GM21423 (cell line): Measurements from ENCODE around the gene GPR153.

ENCODE experiments used
- ATAC-seq: cut with Tn5 transposase; IDR thresholded peaks from one replicate; pipeline ENCODE4 v1.9.1; 2021; ENCODE audit warnings: mild to moderate bottlenecking, moderate library complexity; ENCODE audit not compliant: unreplicated experiment

GPR153 gene

DNA sequence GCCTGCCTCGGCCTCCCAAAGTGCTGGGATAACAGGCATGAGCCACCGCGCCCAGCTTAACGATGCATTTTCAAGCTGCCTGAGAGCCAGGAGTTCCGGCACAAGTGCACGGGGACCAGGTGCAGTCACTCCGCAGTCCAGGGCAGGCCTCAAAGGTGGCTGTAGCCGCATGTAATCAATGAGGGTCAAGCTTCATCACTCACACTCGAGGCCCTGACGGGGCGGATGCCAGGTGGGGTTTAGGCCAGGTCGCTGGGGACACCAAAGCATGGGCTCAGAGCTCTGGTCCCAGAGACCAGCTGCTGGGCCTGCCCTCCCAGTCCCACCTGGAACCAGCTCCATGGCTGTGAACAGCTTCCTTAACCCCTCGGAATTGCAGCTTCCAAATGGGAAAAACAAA lies 26.1 kb upstream of the GPR153 start:
- no peak for ATAC-seq

DNA sequence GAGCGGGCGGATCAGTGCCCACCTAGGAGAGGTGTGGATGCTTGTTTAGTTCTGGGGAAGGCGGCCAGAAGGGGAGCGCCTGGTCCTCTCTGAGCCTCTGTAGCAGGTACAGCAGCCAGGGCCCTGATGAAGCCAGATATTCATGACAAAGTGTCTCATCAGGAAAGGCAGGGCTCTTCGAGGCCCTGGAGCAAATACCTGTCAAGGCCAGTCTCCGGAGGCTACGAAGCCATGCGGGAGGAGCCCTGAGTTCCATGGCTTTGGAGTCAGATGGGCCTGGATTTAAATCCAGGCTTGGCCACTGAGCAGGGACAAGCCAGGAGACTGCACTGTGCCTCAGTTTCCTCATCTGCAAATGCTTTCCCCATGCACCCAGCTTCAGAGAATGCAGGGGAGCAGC lies 25.4 kb upstream of the GPR153 start:
- ATAC-seq = no peak

DNA sequence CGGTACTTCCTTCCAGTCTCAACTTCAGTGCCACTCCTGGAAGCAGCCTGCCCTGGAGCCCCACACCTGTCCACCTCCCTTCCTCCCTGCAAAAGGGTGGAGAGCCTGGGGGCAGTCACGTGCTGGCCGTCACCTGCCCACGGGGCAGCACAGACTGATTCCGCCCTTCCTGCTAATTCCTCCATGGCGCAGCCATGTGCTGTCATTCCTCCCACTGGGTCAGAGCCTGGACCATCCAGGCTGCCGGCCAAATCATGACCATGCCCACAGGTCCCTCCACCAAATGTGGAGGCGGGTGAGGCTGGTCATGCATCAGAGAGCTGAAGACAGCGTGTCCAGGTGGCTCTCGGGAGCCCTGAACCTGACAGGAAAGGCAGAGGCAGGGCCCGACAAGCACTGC lies 24.4 kb upstream of the GPR153 start:
- no peak for ATAC-seq

DNA sequence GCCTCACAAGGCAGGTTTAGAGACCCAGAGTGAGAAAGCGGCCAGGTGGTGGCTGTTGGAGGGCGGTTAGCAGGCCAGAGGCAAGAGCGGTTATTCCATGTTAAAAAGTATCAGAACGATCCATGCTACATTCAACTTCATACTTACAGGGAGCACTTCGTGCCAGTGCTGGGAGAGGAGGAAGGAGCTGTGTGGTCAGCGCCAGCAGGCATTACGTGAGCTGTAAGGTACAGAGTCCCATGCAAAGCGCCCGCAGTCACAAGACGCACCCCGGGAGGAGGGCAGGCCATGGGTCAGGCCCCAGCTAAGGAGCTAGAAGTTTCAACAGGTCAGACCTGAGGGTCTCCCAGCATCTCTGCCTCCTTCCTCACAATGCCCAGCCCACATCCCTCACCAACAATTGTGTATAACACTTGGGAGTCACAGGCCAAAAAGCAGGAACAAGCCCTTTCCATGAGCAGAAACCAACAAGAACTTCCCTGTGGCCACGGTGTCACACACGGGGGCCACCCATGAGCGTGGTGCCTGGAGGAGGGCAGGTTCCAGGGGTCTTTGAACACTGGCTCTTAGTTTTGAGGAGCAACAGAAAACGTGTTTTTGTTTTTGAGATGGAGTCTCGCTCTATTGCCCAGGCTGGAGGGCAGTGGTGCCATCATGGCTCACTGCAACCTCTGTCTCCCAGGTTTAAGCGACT lies 21.8 kb upstream of the GPR153 start:
- ATAC-seq = no peak

DNA sequence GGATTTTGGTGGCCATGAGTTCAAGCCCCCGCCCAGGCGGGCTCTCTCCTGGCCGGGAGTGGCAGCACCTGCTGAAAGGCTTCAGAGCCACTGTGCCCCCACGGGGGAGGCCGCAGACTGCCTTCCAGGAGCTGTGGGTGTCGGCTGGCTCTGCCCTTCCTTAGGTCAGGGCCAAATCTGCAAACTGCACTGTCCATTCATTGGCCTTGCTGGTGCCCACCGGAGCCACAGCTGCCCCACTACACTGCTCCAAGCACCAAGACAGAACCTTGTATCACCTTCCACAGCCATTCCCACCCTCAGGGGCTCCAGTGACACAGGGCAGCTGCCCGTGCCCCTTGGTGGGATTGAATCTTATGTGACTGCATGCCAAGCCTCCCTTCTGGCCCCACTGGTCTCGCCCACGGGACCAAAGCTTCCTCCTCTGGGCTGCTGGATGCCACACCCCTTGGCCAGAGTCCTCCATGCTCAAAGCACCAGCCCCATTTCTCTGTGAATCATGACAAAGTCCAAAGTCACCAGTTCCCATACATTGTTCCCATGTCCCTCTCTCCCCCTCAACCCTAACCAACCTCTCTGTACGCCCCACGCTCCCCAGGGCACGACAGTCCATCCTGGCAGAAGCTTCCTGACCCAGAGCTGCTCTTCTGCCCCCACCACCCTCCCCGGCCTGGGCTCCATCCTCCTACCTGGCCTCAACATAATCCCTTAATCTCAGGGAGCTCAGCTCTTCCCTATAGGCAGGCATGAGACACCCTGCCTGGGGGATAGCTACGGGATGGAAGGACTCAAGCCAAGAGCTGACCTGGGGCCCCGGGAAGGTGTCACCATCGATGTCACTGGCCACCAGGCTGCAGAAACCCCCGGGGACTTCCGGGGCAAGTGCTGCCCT lies 20.9 kb upstream of the GPR153 start:
- ATAC-seq = no peak

DNA sequence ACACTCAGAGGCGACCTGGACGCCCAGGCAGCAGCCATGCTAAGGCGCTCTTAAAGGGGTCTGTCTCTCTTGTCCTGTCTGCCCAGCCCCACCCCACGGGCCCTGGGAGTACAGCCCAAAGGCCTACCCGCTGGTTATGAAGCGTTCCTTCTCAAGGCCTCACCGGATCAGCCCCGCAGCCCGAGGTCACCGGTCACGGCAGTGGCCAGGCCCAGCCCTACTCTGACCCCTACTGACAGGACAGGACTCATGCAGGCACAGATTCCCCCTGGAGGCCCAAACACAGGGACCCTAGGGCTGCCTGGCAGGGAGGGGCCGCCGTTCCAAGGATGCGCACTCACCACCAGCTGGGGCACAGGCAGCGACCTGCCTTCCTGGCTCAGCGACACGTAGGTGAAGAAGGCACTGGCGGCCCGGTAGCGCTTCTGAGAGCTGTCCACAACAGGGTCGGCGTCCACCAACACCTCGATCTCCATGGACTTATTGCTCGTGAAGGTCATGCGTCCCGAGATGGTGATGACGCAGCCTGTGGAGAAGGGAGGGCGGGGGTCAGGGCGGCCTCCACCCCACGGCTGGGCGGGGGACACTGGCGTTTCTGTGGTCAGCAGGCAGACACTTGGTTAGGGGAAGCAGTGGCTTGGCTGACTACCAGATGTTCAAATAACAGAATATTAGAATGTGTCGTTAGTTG lies 20.0 kb upstream of the GPR153 start:
- ATAC-seq = no peak

DNA sequence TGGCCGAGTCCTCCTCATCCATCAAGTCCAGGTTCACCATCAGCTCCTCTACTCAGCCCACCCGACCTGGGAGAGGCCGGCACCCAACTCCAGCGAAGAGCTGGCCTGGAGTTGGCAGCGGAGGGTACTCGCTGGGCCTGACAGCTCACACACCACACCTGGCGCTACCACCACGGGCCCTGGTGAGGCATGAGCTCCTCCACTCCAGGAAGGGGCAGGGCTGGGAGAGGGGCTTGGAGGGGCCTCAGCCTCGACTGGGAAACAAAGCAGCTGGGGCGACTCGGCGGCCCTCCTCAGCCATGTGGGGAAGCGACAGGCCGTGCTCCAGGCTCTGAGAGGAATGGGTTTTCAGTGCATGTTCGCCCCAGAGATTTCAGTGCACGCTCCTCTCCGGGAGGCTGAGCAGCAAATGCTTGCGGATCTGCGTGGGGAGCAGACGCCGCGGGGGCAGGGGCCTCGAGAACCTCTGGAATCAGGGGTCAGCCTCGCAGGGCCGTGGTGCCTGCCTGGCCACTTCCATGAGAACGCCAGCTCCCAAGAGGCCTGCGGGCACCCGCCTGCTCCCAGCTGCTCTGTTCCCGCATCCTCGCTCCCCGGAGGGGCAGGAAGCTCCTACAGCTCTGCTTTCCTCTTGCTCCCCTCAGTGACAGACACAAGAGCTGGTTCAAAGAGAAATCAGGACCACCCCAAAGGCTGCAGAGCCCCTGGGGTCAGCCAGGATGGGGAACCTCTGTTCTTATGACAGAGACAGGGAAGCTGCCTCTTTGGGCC lies 18.9 kb upstream of the GPR153 start:
- no peak for ATAC-seq

DNA sequence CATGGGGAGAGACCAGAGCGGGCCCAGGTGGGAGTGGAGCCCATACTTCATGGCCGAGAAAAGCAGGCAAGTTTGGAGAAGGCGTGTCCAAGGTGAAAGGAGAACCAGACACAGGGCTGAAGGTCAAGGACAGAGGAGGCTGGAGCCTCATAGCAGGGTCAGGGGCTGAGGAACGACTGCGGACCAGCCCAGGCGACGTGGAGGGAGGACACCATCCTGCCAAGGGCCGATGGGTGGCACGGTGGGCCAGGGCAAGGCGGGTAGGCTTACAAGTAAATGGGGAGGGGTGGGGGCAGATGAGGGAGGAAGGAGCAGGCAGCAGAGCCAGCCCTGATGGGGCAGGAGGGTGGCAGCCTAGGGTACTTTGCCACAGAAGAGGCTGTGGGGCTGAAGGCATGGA lies 18.2 kb upstream of the GPR153 start:
- no peak for ATAC-seq

DNA sequence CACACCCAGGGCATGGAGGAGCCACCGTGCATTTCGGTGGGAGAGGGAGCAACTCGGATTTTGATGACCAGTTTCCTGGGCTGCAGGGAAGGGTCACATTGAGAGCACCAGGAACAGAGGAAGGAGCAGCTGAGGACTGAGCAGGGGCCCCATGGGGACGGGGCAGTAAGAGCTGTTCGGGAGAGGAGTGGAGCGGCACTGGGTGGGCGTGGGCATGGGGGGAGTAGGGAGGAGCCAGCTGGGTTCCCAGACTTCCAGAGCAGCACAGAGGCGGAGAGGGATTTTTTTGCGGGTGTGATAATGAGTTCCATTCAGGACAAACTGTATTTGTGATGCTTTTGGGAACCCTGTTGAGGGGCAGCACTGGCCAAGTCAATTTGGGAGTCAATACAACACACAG lies 17.4 kb upstream of the GPR153 start:
- ATAC-seq = no peak

DNA sequence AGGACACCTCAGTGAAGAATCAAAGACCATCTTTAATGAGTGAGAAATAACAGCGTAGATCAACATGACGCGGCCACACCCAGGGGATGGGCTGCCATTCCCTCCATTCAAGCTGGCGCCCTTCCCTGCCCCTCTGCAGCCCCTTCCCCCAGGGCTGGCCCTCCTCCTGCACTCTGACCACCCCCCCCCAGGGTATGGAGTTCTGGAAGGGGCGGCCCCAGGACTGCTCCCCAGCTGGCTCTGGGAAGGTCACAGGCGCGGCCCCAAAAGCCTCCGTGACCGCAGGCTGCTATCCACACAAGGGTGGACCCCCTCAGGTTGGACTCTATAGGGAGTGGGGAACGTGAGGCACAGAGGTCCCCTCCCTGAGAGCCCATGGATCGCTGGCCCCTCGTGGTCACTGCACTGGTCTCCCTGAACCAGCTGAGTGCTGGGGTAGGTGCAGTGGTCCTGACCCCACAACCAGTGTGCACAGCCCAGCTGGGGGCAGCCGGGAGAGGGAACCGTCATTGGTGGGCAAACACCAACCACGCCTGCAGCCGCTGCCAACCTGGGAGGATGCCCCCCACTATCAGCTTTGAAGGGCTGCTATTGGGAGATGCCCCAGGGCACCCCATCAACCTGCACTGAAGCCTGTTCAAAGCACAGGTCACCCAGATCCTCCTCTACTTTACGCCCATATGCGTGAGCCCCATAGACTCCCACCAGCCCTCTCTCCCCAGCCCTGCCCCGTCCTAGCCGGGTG lies 16.1 kb upstream of the GPR153 start:
- no peak for ATAC-seq

DNA sequence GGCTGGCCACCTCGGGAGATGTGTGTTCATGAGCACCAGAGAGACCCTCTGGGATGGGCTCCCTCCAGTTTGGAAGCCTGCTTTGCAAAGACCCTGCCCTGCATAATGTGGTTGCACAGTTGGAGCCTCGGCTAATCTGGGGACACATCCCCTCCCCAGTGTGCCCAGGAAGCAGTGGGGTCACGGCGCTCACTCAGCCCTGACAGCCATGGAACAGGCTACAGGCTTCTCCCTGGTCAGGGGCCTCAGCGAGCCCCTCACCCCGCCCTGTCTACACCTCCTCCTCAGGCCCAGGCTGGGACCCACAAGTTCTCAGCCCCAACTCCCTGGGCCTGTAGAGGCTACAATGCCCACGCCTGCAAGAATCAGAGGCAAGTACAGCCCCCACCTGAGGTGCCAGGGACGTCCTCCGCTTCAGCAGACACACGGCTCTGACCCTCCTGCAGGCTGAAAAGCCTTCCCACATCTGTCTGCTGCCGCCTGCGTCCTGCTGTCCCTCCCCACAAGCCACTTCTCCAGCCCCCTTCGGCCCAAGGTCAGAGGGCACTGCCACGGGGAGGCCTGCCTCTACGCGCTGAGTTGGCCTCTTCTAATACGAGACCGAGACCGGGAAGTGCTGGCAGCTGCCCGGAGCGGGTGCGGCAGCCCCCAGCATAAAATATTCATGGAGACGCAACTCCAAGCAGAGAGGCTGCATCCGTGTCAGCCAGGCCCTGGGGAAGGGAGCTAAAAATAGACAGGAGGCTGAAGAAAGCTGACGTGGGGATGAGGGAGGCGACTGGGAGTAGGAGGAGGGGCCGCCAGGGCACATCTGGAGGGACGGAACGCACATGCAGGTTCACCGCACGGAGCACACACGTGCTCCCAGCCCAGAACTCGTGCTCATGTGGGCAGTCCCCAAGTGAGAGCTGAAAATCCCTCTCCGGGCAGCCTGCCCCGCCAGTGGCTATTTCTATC lies 15.2 kb upstream of the GPR153 start:
- ATAC-seq = no peak

DNA sequence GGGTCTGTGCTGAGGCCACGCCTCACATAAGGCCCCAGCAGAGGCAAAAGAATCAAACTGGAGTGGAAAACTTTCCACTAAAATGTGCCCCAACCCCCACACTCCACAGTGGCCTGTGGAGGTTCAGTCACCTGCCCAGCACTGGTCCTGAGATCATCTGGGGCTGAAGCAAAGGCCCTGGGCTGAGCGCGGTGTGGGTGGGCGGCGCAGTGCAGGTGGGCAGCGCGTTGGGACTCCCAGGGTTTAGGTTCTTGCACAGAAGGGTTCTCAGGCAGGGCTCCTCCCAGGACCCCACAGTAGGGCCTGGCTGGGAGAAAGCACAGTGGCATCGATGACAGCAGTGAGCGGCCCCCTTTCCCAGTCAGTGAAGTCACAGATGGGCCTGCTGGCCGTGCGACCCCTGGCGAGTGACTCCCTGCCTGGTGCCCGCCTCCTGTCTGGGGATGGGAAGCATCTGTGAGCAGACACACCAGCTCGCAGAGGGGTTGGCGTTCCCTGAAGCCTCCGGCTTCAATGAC lies 13.8 kb upstream of the GPR153 start:
- no peak for ATAC-seq

DNA sequence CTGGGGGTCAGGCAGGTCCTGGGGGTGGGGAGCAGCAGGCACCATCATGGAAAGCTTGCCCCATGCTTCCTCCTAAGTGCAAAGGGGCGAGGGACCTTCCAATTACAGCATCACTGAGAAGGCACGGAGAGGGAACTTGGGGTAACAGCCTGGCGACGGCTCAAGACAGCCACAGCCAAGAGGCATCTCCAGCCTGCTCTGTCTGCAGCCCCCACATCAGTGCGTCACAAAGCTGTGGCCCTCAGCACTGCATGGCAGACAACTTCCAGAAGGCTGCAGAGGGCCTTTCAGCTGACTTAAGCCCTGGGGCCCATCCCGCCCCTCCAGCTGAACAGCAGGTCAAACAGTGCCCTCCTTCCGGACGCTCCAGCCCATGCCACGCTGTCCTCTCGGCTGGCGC lies 13.2 kb upstream of the GPR153 start:
- ATAC-seq = no peak

DNA sequence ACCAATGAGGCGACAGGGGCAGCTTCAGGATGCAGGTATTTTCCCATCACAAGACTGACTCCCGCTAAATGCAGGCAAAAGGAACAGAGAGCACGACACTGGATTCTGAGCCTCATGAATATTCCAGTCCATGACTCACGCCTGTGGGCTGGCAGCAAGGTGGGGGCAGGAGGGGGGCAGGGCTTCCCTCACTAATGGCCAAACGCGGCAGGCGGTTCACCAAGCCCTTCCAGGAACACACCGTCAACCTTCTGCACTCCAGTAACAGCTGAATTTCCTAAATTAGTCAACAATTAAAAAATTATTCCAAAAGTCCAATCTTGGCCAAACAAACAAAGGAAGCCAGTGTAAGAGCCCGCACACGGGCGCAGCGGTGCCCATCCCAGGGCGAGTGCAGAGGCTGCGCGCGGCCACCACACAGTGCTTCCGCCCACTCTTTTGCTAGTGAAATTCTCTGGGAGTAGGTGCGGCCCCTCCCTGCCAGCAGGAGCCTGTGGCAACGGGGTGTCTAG lies 12.5 kb upstream of the GPR153 start:
- ATAC-seq = no peak

DNA sequence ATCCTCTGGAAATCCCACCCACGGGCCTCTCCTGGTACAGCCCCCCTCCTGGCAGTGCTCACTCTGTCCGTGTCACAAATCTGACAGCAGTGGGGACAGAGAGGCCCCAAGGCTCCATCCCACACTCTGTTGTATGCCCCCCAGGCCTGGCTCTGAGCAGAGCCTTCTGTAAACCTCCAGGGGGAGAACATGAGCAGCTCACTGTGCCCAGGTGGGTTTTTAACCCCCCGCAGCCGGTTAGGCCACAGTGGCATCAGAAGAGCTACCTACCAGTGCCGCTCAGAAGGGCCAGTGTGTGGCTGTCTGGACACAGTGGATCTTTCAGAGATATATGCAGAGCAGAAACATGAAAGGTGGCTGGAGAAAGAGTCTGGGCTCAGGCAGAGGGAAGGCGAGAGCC lies 12.0 kb upstream of the GPR153 start:
- ATAC-seq = no peak

DNA sequence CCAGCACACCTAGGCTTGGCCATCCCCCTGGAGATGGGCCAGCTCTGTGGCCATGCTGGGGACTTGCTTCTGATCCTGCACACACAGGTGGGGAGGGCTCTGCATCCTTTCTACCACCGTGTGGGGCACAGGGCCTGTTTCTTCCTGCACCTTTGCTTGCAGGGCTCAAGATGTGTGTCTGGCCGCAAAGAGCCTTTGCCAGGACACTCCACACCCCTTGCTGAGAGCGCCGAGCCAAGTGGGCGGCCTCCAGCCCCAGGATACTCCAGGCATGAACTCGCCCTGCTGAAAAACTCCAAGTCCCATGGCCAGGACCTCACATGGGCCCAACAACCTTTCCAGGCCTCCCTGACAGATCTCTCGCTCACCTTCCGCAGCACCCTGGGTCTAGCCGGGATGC lies 11.6 kb upstream of the GPR153 start:
- ATAC-seq = no peak

DNA sequence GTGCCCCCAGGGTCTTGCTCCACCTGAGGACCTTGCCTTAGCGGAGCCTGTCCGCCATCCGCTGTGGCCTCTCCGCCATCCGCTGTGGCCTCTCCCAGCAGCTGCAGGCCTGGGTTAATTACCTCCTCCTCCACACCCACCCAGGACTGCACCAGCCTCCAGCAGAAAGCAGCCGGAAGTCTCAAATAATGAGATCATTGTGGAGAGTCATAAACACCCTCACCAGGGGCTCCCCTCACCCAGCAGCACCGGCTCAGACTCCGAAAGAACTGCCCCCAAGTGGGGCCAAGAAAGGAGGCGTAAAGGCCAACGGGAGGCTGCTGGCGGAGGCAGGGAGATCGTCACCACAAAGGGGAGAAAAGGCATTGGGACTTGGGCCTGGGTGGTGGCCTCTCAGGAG lies 10.7 kb upstream of the GPR153 start:
- ATAC-seq = no peak

DNA sequence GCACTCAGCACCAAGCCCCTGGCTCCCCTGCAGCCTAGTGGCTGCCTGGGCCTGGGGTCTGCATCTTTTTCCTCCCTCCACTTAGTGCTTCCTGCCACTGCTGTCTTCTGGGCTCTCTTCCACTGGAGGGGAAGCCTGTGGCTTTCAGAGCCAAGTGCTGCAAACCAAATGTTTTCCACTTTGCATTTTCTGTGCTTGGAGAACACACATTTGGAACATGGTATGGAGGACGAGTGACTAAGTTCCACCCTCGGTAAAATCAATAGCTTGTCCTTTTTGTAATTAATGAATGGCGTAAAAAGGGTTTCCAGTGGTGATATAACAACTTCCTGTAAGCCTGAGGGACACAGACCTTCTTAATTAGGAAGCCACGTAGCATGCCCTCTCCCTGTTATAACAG lies 10.1 kb upstream of the GPR153 start:
- no peak for ATAC-seq

DNA sequence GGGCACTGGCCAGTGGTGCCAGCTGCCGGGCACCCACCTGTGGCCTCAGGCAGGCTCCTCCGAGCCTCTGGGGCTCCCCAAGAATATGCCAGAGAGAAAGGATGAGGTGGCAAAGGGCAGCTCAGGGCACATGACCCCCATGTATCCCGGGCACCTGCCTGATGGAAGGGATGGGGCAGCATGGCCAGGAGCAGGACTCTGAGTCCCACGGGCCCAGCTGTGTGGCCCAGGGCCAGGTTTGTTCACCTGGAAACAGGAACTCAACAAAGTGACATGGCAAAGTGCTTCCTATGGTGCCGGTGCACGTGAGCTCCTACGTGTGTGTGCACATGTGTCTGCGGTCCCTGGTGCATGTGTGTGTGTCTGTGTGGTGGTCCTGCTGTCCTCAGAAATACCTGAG lies 9.5 kb upstream of the GPR153 start:
- ATAC-seq = no peak
